GM19043 (cell line): ENCODE data around the gene SLC49A4.

Experiments
- ATAC-seq: cut with Tn5 transposase; IDR thresholded peaks from one replicate; pipeline ENCODE4 v1.9.1; 2021; ENCODE audit warnings: low read depth; ENCODE audit not compliant: unreplicated experiment

Gene SLC49A4

DNA sequence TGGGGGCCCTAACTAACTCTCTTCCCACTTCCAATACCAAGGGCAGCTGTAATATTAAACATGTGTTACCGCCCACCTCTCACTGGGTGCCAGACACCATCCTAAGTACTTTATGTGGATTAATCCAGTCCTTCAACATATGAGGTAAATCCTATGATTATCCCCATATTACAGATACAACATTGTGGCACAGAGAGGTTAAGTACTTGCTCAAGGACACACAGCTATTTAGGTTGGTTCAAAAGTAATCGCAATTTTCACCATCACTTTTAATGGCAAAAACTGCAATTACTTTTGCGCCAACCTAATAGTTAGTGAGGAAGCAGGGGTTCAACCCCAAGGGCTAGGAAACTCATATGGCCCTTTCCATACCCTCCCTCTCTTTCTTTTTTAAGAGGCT, 131.9 kb downstream of the SLC49A4 start:
- no peak for ATAC-seq

- no peak for ATAC-seq
Observed at GRCh38 chr3:122927726-122928125, 132.9 kb downstream of the SLC49A4 start.

GRCh38 chr3:122928396-122929187, 133.7 kb downstream of the SLC49A4 start:
- no peak for ATAC-seq

GRCh38 chr3:122929188-122930062, 134.6 kb downstream of the SLC49A4 start:
- ATAC-seq: no peak

DNA sequence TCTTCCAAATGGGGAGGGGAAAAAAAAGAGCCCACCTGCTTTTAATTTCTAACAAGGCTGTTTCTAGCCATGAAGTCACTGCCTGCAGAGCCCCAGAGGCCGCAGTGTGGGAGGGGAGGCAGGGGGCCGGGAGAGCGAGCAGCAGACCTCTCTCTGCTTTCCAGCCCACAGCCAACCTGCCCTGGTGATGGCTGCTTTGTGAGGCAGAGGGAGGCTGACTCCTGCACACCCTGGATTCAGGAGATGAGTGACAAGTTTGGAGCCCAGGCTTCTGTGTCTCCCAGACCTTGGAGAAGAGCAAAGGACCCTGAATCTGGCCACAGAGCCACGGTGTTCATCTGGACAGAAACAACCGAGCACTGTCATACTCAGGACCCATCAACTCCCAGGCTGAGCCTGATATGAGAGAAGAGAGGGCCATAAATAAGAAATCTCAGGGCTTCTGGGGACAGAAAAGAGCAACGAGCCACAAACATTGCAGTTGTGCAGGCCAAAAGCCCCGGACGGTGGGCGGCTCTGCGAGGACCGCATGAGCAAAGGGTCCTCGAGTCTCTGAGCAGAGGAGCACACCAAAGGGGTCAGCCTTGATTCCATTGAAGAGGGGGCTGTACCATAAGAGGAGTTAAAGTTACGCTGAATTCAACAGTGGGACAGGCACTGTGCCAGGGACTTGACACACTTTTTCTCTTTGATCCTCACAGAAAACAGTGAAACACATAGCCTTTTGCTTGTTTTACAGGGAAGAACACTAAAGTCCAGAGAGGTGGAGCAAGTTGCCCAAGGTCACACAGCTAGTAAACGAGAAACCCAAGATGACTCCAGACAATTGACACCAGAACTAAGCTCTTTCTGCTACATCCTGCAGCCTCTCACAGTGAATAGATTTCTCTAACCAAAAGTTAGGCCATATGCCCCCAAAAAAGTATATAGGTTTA, 135.5 kb downstream of the SLC49A4 start:
- ATAC-seq: no peak
